Heart left ventricle (tissue), 13 donors: ENCODE data around the gene TAOK3.

Source experiments
- POLR2A ChIP-seq, 2 donors: fragments of 450-650 bp; IDR thresholded peaks; one replicate each; pipeline ENCODE4 v1.6.1; 2017; ENCODE audit warnings: antibody characterized with exemption in 2 of 2, mild to moderate bottlenecking in 2 of 2, moderate library complexity in 2 of 2
- TF ChIP-seq, protein P1 (sequence below), 12 donors: fragments of 200-600 bp; sonication (generic) in 4 of 12; IDR thresholded peaks; one replicate each; pipeline versions ENCODE4 v1.5.0 to v1.8.0; 2018 to 2022; ENCODE audit warnings: antibody characterized with exemption in 12 of 12, mild to moderate bottlenecking in 5 of 12
- donor health status: ischemic (EF 13 %, LVEDD 7.1; RV severe dilation, severe dysfunction).
- donor health status: DM: no; HTN: yes; CAD: no.
- donor health status: DM: no; HTN: no; CAD: no.
- donor health status: ischemic (EF 25% LVEDD 6.9; RV normal size, moderate dysfunction).
- donor health status: ischemic (EF 25% LVEDD 5.7; RV mildly dilated, moderate dysfunction).
- donor health status: ischemic (EF 35%, LVEDD 5.7; RV mildly dilated, moderate dysfunction).
- donor health status: nonischemic (EF 11% LVEDD 7.7; RV severe dilation, severe dysfunction).
- donor health status: DM: yes; HTN: yes; CAD: no.
- donor health status: PGD.
- donor health status: ischemic (EF 29% LVEDD 5.4; RV normal size, mild dysfunction).
- donor health status: nonischemic (EF 23%, LVEDD 6.1; RV moderate dilation, normal function).

DNA sequence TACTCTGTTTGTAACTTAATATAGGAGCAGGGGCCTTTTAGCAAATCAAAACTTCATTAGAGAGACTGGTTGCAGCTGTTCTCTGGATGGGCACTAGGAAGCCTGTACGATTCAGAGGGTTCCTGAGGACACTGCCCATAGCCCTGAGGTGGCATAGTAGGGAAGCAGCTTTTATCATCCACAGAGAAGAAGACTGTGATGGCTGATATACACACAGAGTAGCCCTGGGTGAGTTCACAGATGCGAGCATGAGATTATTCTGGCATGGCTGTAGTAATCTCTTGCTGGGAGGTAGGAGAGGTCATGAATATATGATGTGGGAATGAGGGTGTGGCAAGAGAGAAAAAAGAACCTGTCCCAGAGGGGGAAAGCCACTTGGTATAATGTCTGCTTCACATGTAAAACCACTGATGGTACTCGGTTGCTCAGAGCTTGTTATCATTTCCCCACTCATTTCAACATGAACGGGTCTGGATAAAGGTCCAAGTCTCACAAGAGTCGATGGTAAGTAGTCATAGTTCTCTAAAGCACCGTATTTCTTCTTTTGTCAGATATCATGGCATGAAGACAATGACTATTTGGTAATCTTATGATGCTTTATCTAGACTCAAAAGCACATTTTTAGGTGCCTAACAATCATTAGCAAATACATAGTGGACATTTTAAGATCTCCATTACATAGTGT, 184.8 kb downstream of the TAOK3 start:
- TF ChIP-seq, protein P1, sequence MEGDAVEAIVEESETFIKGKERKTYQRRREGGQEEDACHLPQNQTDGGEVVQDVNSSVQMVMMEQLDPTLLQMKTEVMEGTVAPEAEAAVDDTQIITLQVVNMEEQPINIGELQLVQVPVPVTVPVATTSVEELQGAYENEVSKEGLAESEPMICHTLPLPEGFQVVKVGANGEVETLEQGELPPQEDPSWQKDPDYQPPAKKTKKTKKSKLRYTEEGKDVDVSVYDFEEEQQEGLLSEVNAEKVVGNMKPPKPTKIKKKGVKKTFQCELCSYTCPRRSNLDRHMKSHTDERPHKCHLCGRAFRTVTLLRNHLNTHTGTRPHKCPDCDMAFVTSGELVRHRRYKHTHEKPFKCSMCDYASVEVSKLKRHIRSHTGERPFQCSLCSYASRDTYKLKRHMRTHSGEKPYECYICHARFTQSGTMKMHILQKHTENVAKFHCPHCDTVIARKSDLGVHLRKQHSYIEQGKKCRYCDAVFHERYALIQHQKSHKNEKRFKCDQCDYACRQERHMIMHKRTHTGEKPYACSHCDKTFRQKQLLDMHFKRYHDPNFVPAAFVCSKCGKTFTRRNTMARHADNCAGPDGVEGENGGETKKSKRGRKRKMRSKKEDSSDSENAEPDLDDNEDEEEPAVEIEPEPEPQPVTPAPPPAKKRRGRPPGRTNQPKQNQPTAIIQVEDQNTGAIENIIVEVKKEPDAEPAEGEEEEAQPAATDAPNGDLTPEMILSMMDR (IDR thresholded peaks at IDR 0.05): no peak
- no peak for TF ChIP-seq POLR2A (IDR thresholded peaks at IDR 0.05)
